ENCODE measurements around the gene BABAM2. TPM values are rescaled to one million over a fixed set of nuclear protein-coding genes. Genes with fewer than 3 reads are reported as not detected.
A peak's percentile ranks its signal among the peaks of the same experiment; 100 is the strongest.

BABAM2 gene
- total and polyA plus RNA-seq, 2 experiments from 2014 or later, result 31.8 to 83.3 TPM

DNA sequence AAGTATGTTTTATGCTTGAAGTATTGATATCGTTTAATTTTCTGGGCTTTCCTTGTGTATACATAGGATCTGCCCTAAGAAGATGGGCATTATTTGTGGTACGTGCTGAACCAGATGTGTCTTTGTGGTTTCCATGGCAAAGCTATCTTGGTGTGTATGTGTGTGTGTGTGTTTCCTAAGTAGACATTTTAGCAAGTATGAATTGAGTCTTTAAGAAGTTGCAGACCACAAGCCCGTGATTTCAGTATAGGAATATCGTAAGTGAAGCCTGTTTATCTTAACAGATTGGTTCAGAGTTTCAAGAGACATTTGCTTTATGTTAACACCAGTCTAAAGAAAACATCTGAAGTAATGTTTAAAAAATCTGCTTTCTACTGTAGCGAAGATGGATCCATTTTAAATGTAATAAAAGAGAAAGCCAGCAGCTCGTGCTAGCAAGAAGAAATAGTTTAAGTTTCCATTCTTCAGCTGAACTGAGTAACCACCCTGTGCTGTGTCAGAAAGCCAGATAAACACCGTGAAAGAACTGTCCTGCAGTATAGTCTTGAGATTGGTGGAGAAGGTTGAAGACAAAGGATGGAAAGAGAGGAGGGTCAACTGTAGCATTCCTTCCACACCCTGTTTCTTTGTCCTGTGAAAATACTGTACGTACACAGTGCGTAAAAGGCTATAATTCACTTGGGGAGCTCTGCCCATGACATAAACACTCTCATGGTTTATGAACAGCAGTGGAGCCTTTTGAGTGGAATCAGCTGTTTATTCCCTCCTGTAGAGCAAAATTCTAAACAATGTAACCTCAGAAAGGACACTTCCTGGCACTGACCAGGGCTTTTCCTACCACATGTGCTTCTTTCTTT lies 410.2 kb downstream of the BABAM2 start:
- no peak overlapping the region for H3K4me3 ChIP-seq
- no peaks in the 10 kb centered on the region for H3K9me3 ChIP-seq (ENCODE audit: low read depth)
- peak overlapping the region; percentile 26 for H3K27ac ChIP-seq
- TF ChIP-seq, protein P1, sequence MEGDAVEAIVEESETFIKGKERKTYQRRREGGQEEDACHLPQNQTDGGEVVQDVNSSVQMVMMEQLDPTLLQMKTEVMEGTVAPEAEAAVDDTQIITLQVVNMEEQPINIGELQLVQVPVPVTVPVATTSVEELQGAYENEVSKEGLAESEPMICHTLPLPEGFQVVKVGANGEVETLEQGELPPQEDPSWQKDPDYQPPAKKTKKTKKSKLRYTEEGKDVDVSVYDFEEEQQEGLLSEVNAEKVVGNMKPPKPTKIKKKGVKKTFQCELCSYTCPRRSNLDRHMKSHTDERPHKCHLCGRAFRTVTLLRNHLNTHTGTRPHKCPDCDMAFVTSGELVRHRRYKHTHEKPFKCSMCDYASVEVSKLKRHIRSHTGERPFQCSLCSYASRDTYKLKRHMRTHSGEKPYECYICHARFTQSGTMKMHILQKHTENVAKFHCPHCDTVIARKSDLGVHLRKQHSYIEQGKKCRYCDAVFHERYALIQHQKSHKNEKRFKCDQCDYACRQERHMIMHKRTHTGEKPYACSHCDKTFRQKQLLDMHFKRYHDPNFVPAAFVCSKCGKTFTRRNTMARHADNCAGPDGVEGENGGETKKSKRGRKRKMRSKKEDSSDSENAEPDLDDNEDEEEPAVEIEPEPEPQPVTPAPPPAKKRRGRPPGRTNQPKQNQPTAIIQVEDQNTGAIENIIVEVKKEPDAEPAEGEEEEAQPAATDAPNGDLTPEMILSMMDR (IDR thresholded peaks at IDR 0.05; ENCODE audit: low read depth, low read length), result no peak
- H3K36me3 ChIP-seq, result no peaks in the 10 kb centered on the region
- peak in 1 of 2 donors; percentile 87 for DNase-seq (ENCODE audit: low read depth in 1 of 2, low spot score in 1 of 2)
- H3K4me1 ChIP-seq (ENCODE audit: low read depth), result no peaks in the 10 kb centered on the region
- H3K27me3 ChIP-seq, result no peaks in the 10 kb centered on the region

DNA sequence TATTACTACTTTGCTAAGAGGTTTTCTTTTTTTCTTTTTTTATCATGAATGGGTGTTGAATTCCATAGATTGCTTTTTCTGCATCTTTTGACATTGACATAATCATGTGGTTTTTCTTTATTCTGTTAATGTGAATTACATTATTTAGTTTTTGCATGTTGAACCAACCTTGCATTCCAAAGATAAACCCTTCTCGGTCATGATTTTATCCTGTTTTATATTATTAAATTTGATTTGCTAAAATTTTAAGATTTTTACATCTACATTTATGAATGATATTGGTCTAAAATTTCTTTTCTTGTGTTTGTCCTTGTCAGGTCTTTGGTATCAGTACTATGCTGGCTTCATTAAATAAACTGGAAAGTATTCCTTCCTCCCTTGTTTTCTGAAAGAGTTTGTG lies 414.7 kb downstream of the BABAM2 start:
- H3K27ac ChIP-seq, result no peak overlapping the region
- H3K36me3 ChIP-seq, result no peaks in the 10 kb centered on the region
- H3K4me3 ChIP-seq, result no peak overlapping the region
- no peaks in the 10 kb centered on the region for H3K9me3 ChIP-seq (ENCODE audit: low read depth)
- no peaks in the 10 kb centered on the region for H3K4me1 ChIP-seq (ENCODE audit: low read depth)
- TF ChIP-seq, protein P1 (IDR thresholded peaks at IDR 0.05; ENCODE audit: low read depth, low read length), result no peak
- no peak for DNase-seq (ENCODE audit: low read depth in 1 of 2, low spot score in 1 of 2)
- H3K27me3 ChIP-seq, result no peaks in the 10 kb centered on the region

DNA sequence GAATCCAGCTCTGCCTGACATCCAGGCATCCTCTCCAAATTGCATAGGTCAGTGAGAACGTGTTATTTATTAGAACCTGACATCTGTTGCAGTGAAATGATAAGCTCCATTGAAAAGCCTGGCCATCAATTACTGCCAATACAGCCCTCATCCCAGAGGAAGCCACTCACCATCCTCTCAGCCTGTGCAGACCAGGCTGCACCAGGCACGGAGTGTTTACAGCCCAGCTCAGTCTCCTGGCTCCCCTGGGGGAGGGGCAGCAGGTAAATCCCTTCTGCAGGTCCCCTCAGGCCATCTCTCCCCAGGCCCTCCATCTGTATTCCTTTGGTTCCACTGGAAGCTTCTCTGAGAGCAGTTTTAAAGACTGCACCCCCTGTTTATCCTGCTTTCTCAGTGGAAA lies 419.6 kb downstream of the BABAM2 start:
- H3K27ac ChIP-seq, result no peak overlapping the region
- TF ChIP-seq, protein P1 (IDR thresholded peaks at IDR 0.05; ENCODE audit: low read depth, low read length), result no peak
- H3K36me3 ChIP-seq, result no peaks in the 10 kb centered on the region
- H3K4me3 ChIP-seq, result no peak overlapping the region
- no peaks in the 10 kb centered on the region for H3K4me1 ChIP-seq (ENCODE audit: low read depth)
- no peak for DNase-seq (ENCODE audit: low read depth in 1 of 2, low spot score in 1 of 2)
- no peaks in the 10 kb centered on the region for H3K9me3 ChIP-seq (ENCODE audit: low read depth)
- H3K27me3 ChIP-seq, result no peaks in the 10 kb centered on the region

DNA sequence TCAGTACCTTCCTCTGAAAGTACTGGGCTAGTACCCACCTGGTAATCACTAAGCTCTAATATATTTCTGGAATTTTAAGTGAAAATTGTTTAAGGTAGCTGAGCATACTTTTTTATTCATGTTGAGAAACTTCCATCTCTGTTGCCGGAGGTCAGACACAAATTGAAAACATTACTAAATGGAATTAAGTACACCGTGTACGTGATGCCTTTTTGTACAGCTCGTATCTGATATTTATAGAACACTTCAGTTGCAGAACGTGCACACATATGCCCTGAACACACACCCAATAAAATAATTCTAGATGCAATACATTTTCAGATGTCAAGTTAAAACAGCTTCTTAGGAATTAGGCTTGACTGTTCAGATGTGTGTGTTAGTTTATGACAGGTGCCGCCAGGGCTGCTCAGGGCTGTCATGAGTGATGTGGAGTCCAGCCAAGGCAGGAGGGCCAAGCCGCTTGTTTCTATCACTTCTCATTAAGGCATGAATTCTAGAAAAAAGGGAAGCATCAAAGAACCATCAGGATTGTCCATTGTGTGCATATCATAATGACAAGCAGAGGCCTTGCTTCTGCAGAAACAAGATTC lies 421.2 kb downstream of the BABAM2 start:
- H3K27ac ChIP-seq, result no peak overlapping the region
- no peaks in the 10 kb centered on the region for H3K9me3 ChIP-seq (ENCODE audit: low read depth)
- H3K4me1 ChIP-seq (ENCODE audit: low read depth), result no peaks in the 10 kb centered on the region
- no peaks in the 10 kb centered on the region for H3K36me3 ChIP-seq
- no peak for DNase-seq (ENCODE audit: low read depth in 1 of 2, low spot score in 1 of 2)
- H3K4me3 ChIP-seq, result no peak overlapping the region
- TF ChIP-seq, protein P1 (IDR thresholded peaks at IDR 0.05; ENCODE audit: low read depth, low read length), result no peak
- H3K27me3 ChIP-seq, result no peaks in the 10 kb centered on the region

DNA sequence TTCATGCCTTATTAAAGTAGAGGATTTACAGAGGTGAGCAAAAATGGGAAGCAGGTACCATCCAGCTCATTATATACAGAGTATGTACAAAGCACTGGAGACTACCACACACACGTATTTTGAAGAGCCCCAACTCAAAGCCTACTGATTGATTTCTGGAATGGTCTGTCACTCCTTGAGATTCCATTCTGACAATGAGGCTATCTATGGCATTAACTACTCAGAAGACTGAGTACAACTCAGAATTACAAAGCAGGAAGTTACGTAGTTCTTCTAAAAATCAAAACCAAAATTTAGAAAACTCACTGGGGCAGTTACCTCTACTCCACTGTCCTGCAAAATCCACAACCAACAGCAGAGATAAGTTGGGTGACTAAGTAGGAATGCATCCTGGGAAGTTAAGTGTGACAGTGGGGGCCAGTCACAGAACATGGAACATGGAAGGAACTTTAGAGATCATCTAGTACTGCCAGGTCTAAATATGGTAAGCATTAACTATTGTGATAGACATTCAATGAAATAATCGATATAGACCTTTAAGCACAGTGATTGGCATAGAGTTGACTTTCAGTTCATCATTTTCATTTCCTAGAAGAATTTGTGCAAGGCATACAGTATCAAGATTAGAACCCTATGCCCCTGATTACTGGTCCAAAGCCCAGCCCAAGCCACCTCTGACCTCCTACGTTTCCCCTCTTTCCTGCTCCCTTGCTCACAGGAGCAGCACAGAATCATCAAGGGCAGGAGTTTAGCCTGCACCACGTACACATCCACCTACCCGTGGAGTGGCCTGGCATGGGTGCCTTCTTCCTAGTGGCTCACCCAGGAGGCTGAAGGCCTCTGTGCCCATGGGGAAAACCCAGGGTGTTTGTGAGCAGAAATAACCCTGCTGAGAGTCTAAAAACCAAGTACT lies 422.0 kb downstream of the BABAM2 start:
- TF ChIP-seq, protein P1 (IDR thresholded peaks at IDR 0.05; ENCODE audit: low read depth, low read length), result no peak
- no peaks in the 10 kb centered on the region for H3K27me3 ChIP-seq
- no peak overlapping the region for H3K4me3 ChIP-seq
- H3K4me1 ChIP-seq (ENCODE audit: low read depth), result no peaks in the 10 kb centered on the region
- no peaks in the 10 kb centered on the region for H3K9me3 ChIP-seq (ENCODE audit: low read depth)
- no peak overlapping the region for H3K27ac ChIP-seq
- DNase-seq (ENCODE audit: low read depth in 1 of 2, low spot score in 1 of 2), result peak in 1 of 2 donors; percentile 20
- no peaks in the 10 kb centered on the region for H3K36me3 ChIP-seq
